UCSD-AML1 (cell line): Measurements from ENCODE around the gene PRPH2.
A peak's percentile ranks its signal among the peaks of the same experiment; 100 is the strongest.
"Not testable (repeated sequence)": the region's sequence is repeated elsewhere in the genome, so short reads cannot be mapped to it uniquely, and the experiment has no call there.

ENCODE experiments used
- DNase-seq: peaks from one replicate; lab custom pipeline; 2025; ENCODE audit not compliant: unreplicated experiment; lab: John Stamatoyannopoulos, UW

PRPH2 gene

DNA sequence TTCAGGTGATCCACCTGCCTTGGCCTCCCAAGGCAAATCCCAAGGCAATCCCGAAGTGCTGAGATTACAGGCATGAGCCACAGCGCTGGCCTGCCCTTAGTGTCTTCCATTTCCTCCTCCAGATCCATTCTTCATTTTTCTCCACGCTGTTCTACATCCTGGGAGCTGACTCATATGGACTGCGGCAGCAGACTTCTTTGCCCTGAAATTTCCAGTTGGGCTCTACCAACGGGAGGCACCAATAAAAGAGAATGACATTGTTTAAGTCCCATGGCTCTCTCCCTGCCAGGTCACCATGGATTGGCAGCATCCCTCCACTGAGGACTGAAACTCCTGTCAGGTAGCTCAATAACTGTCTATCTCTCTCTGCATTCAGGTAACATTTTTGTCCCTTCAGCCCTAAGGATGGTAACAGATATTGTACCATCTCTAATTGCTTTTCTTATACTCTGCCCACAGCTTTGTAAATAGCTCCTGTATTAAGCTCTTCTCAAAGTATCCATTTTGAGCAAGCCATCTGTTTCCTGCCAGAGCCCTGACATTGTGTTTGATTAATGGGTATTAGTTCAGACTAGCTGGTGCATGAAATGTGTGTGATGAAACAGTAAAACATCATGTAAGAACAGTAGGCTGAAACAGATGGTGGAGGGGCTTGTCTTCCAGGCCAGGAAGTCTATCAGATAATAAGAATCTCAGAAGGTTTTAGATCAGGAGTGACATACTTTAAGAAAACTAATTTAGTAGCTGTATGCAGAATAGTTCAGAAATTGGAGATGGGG lies 19.9 kb upstream of the PRPH2 start:
- no peak for DNase-seq

DNA sequence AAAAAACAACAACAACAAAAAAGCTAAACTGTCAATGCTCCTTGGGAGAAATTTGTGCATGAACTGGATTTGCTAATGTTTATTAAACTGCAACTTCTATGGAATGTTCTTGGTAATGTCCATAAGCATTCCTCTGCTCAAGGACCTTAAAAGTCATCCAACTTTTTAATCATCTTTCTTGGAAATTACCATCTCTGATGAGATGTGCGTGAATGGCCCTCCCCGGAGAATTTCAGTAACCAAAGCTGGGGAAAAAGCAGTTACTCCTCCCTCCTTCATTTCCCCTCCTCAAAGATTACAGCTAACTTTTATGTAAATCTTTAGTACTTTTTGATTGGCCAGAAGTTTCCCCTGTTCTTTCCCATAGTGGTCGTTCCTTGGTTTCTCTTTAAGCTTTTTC lies 18.3 kb upstream of the PRPH2 start:
- DNase-seq = no peak

GRCh38 chr6:42735976-42736375 lies 13.6 kb upstream of the PRPH2 start:
- no peak for DNase-seq

DNA sequence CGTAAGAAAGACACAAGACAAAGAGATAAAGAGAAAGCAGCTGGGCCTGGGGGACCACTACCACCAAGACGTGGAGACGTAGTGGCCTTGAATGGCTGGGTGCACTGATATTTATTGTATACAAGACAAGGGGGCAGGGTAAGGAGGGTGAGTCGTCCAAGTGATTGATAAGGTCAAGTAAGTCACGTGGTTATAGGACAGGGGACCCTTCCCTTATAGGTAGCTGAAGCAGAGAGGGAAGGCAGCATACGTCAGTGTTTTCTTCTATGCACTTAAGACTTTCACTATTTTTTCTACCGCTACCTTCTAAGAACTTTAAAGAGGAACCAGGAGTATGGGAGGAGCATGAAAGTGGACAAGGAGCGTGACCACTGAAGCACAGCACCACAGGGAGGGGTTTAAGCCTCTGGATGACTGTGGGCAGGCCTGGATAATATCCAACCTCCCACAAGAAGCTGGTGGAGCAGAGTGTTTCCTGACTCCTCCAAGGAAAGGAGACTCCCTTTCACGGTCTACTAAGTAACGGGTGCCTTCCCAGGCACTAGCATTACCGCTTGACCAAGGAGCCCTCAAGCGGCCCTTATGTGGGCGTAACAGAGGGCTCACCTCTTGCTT lies 11.6 kb upstream of the PRPH2 start:
- DNase-seq = not testable (repeated sequence)

GRCh38 chr6:42729731-42730130 lies 7.3 kb upstream of the PRPH2 start:
- no peak for DNase-seq

DNA sequence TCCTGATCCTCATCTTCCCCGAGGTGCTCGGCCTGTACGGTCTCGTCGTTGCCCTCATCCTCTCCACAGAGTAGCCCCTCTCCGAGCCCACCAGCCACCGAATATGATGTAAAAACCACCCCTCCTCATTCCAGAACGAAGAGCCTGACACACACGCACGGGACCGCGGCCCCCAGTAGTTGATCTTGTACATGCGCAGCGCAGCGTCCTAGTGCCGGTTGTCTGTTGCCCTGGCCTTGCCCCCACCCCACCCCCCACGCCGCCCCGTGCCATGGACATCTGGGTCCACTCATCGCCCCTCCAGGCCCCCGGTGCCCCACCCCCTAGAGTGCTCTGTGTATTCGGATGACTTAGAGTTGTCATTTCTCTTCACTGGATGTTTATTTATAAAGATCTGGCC lies 5.2 kb upstream of the PRPH2 start:
- no peak for DNase-seq

DNA sequence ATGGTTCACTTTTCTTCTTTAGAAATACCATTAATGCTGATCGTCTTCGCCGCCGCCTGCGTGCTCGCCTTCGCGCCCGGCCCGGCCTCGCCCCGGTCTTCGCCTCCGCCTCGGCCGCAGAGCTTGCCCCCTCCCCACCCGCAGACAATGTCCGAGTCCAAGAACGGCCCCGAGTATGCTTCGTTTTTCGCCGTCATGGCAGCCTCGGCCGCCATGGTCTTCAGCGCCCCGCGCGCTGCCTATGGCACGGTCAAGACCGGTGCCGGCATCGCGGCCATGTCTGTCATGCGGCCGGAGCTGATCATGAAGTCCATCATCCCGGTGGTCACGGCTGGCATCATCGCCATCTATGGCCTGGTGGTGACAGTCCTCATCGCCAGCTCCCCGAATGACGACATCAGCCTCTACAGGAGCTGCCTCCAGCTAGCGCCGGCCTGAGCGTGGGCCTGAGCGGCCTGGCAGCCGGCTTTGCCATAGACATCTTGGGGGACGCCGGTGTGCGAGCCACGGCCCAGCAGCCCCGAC lies 4.8 kb upstream of the PRPH2 start:
- DNase-seq = no peak

GRCh38 chr6:42726485-42727086 lies 4.2 kb upstream of the PRPH2 start:
- DNase-seq = peak; percentile 30

DNA sequence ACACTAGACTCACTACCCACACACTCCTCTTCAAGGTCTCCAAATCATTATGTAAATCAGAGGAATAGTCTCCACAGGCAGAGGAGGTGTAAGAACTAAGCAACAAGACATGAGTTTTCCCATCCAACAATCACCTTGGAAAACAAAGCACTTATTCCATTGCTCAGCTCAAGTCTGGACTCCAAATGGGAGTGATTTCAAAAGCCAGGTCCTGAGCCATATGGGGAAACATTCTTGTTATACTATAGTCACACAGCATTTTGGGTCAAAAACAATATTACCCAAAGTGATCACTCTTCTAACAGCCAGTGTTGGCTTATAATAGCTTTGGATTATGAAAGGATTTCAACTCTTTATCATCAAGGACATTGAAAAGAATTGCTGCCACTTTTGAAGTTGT lies 3.6 kb upstream of the PRPH2 start:
- DNase-seq = no peak

- no peak for DNase-seq
These were observed 2.4 kb upstream of the PRPH2 start for GRCh38 chr6:42724825-42725224.

GRCh38 chr6:42720739-42721138 lies 1.7 kb downstream of the PRPH2 start:
- DNase-seq = no peak

DNA sequence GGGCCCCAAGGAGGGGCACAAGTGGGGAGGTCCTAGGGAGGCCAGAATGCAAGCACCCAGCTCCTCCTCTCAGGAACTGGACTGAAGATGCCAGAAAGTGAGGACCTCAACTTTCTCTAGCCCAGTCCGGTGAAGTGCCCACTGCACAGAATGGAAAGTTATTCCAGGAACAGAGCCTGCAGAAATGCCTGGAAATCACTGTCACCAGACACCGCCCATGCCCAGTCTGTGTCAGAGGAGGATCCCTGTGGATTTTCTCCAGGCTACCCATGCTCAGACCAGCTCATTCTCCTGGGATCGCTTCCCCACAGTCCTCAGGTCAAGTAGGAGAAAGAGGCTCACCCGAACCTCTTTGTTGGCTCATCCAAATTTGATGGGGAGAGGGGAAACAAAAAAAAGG lies 6.5 kb downstream of the PRPH2 start:
- no peak for DNase-seq

DNA sequence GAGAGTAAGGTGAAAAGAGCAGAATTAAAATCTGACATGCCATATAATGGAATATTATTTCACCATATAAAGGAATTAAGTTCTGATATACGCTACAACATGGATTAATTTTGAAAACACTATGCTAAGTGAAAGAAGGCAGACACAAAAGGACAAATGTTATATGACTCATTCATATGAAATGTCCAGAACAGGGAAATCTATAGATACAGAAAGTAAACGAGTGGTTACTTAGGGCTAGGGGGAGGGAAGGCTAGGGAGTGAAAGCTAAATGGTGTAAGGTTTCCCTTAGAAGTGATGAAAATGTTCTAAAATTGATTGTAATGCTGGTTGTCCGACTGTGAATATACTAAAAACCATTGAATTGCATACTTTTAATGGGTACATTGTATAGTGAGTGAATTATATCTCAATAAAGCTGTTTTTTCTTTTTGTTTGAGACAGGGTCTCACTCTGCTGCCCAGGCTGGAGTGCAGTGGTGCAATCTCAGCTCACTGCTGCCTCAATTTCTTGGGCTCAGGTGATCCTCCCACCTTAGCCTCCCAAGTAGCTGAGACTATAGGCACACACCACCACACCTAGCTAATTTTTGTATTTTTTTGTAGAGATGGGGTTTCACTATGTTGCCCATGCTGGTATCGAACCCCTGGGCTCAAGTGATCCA lies 8.2 kb downstream of the PRPH2 start:
- DNase-seq = no peak

DNA sequence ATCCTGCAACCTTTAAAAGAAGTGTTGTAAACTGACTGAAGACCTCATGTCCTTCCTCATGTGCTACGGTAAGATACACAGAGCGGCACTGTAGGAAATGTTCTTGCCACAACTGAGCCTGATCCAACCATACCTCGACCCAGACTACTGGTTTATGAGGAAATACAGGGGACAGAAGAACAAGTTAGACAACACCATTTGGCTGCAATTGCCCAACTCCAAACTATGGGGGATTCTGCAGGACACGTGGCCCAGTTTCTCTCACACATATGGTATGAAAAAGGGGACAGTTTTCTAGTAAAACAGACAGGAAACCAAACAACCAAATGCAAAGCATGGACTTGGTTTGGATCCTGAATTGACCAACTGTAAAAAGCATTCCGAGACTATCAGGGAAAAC lies 10.5 kb downstream of the PRPH2 start:
- DNase-seq = no peak

DNA sequence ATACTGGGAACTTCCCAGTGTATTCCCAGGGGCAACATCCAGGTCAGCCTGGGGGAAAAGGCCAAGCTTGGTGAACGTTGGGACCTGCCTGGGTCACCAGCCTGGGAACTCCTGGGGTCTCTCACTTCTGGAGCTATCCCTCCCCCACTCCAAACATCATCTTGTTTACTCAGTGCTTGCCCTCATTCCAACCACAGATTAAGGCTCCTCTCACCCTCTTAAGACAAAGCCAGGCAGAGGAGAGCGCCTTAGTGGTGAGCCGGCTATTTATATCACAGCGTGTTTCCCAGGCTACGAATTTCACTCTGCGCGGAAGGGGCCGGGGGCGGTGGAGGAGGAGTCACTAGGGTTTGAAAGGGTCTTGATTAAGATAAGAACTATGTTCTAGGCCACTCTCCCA lies 12.1 kb downstream of the PRPH2 start:
- no peak for DNase-seq

- DNase-seq = no peak
These were observed 12.5 kb downstream of the PRPH2 start for GRCh38 chr6:42709871-42710270.

GRCh38 chr6:42708096-42708495 lies 14.3 kb downstream of the PRPH2 start:
- DNase-seq = no peak

- no peak for DNase-seq
These were observed 14.8 kb downstream of the PRPH2 start for GRCh38 chr6:42707595-42707994.

GRCh38 chr6:42704937-42705374 lies 17.4 kb downstream of the PRPH2 start:
- DNase-seq = no peak

GRCh38 chr6:42704251-42704936 lies 18.0 kb downstream of the PRPH2 start:
- no peak for DNase-seq

DNA sequence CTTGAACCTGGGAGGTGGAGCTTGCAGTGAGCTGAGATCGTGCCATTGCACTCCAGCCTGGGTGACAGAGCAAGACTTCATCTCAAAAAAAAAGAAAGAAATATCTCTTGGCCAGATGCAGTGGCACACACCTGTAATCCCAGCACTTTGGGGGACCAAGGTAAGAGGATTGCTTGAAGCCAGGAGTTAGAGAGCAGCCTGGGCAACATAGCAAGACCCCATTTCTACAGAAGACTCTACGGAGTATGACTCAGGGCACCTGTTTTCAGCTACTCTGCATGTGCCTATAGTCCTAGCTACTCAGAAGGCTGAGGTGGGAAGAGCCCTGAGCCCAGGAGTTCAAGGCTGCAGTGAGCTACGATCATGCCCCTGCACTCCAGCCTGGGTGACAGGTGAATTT lies 19.6 kb downstream of the PRPH2 start:
- not testable (repeated sequence) for DNase-seq
